ENCODE results near the gene CNTN1. TPM values are rescaled to one million over a fixed set of nuclear protein-coding genes. Genes with fewer than 3 reads are reported as not detected.
A peak's percentile ranks its signal among the peaks of the same experiment; 100 is the strongest.

CNTN1 gene
- 1 to 10 TPM; 1.0 to 9.8 (median 5.6) TPM for total RNA-seq

DNA sequence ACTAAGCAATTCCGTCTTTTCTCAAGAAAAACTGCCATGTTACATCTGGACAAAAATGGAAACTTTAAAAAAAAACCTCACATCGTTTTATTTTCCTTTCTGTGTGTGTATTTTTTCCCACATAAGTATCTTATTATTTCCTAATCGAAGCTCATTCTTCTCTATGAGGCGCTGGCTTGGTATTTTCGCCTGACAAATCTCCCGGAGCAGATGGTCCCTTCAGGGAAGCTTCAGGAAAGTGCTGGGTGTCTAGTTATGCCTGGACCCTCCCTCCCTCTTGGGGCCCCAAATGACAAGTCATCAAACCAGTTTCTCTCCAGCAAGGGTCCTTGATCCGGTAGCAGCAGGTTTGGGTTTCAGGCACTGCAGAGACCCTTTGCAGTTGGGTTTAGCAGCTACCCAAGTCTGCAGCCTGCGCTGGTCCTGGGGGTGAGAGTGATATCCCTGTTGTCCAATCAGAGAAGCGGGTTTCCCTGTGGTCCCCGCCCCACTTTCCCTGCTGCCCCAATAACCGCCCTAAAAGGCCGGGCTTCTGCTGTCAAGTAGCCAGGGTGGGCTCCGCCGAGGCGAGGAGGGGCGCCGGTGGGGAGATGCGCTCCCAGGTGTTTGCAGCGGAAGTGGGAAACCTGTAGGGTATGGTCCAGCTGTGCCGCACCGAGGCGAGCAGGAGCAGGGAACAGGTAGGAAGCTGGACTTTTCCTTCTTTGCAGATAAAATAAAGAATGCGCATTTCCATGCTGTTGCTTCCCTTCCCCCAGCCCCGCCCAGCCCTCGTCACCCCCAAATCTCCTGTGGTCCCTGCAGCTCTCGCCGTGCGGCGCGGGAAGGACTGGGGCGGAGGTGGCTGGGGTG, at the start of gene CNTN1:
CNTN1 (plus strand) TSS at position 527 of the 852 bp plus-strand sequence.
- H3K36me3 ChIP-seq = no peaks in the 10 kb centered on the region
- WGBS, 2 donors = 5 to 6% methylated on average over 23 to 31 of the region's 31 CpGs
- peak within 1 kb of the TSS; percentile 24 to 64 (median 58) for H3K4me3 ChIP-seq
- no peak within 1 kb of the TSS for H3K27ac ChIP-seq
- H3K27me3 ChIP-seq = peaks cover 0 to 12% (median 3%) of the 10 kb centered on the region in 4 donors
- H3K9me3 ChIP-seq = no peaks in the 10 kb centered on the region
- TF ChIP-seq POLR2AphosphoS5 (IDR thresholded peaks at IDR 0.05) (no peak), POLR2A (IDR thresholded peaks at IDR 0.05) (no peak), EP300 (IDR thresholded peaks at IDR 0.05) (no peak)
- TF ChIP-seq, protein P1, sequence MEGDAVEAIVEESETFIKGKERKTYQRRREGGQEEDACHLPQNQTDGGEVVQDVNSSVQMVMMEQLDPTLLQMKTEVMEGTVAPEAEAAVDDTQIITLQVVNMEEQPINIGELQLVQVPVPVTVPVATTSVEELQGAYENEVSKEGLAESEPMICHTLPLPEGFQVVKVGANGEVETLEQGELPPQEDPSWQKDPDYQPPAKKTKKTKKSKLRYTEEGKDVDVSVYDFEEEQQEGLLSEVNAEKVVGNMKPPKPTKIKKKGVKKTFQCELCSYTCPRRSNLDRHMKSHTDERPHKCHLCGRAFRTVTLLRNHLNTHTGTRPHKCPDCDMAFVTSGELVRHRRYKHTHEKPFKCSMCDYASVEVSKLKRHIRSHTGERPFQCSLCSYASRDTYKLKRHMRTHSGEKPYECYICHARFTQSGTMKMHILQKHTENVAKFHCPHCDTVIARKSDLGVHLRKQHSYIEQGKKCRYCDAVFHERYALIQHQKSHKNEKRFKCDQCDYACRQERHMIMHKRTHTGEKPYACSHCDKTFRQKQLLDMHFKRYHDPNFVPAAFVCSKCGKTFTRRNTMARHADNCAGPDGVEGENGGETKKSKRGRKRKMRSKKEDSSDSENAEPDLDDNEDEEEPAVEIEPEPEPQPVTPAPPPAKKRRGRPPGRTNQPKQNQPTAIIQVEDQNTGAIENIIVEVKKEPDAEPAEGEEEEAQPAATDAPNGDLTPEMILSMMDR (IDR thresholded peaks at IDR 0.05) = no peak
- ATAC-seq (ENCODE audit: low FRiP score in 2 of 2) (peak; percentile 91 to 93), DNase-seq (peak; percentile 69 to 83)
- H3K4me1 ChIP-seq = peaks cover 0 to 21% (median 10%) of the 10 kb centered on the region in 4 donors

DNA sequence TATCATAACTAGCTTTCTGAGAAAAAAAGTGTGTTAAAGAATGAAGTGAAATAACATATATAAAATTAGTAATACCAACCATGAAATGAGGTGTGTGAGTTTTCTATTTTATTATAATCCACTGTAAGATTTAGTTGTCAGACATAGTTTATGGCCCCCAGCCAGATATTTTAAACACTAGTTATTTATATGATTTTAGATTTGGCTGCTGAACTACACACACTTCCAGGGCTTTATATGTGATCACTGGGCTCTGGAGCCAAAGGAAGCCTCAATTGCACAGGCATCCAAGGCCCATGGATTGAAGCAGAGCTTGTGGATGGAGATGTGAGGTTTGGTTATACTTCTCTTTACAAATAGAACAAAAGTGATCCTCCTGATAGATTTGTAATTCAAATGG, 48.7 kb upstream of the CNTN1 start:
- H3K4me1 ChIP-seq = no peaks in the 10 kb centered on the region
- H3K4me3 ChIP-seq = no peak overlapping the region
- no peak overlapping the region for H3K27ac ChIP-seq
- H3K27me3 ChIP-seq = no peaks in the 10 kb centered on the region
- TF ChIP-seq EP300 (IDR thresholded peaks at IDR 0.05) (no peak), POLR2AphosphoS5 (IDR thresholded peaks at IDR 0.05) (no peak), POLR2A (IDR thresholded peaks at IDR 0.05) (no peak)
- TF ChIP-seq, protein P1 (IDR thresholded peaks at IDR 0.05) = no peak
- no peaks in the 10 kb centered on the region for H3K36me3 ChIP-seq
- H3K9me3 ChIP-seq = peaks cover 0 to 6% (median 1%) of the 10 kb centered on the region in 4 donors
- DNase-seq (no peak), ATAC-seq (ENCODE audit: low FRiP score in 2 of 2) (no peak)

DNA sequence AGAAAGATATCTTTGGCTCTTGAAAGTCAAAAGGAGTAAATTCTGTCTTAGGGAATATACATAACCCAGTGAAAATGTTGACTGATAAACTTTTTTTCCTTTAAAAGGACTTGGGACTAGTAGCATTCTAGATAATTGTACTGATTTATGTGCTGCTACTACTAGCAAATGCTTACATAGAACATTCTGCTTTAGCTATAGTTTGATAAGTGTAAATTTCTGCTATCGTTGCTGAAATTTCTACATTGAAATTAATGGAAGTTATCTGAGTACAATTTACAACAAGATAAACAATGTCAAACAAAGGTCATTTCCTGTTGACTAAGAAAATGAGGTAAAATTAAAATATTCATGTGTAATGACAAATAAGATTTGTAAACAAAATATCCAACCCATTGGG, 48.3 kb upstream of the CNTN1 start:
- H3K4me1 ChIP-seq = no peaks in the 10 kb centered on the region
- H3K36me3 ChIP-seq = no peaks in the 10 kb centered on the region
- no peak for TF ChIP-seq EP300 (IDR thresholded peaks at IDR 0.05)
- TF ChIP-seq POLR2AphosphoS5 (IDR thresholded peaks at IDR 0.05) = no peak
- TF ChIP-seq, protein P1 (IDR thresholded peaks at IDR 0.05) = no peak
- TF ChIP-seq POLR2A (IDR thresholded peaks at IDR 0.05) = no peak
- no peak for ATAC-seq (ENCODE audit: low FRiP score in 2 of 2)
- no peaks in the 10 kb centered on the region for H3K27me3 ChIP-seq
- H3K27ac ChIP-seq = no peak overlapping the region
- H3K4me3 ChIP-seq = no peak overlapping the region
- no peak for DNase-seq
- WGBS, 2 donors = 51 to 69% methylated on average over 1 of the region's 1 CpG
- H3K9me3 ChIP-seq = peaks cover 0 to 6% (median 1%) of the 10 kb centered on the region in 4 donors

DNA sequence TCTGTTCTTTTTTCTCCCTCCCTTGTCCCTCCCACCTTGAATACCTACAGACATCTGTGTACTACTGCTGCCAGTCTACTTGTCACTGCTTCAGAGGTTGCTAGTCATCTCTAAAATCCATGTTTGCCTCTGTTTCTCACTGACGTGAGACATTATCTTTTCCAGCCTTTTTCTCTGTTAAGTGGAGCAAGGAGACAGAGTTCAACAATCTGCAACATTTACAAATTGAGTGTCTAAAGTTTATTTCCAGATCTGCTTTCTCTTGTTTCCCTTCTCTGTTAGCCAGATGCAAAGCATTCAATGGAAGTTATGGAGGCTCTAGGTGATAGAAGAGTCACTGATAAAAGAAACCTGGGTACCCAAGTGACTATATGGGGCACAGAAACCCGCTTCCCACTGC, 47.5 kb upstream of the CNTN1 start:
- TF ChIP-seq EP300 (IDR thresholded peaks at IDR 0.05) (no peak), POLR2A (IDR thresholded peaks at IDR 0.05) (no peak), POLR2AphosphoS5 (IDR thresholded peaks at IDR 0.05) (no peak)
- TF ChIP-seq, protein P1 (IDR thresholded peaks at IDR 0.05) = no peak
- no peak for ATAC-seq (ENCODE audit: low FRiP score in 2 of 2)
- Histone ChIP-seq H3K27ac (no peak overlapping the region), H3K27me3 (no peaks in the 10 kb centered on the region), H3K9me3 (peaks cover 0 to 6% (median 1%) of the 10 kb centered on the region in 4 donors), H3K4me1 (no peaks in the 10 kb centered on the region), H3K4me3 (no peak overlapping the region), H3K36me3 (no peaks in the 10 kb centered on the region)
- DNase-seq = no peak
- 74 to 78% methylated on average over 2 of the region's 2 CpGs for WGBS, 2 donors
